HepG2 (cell line): ENCODE results near the gene CPNE2. TPM values are rescaled to one million over a fixed set of nuclear protein-coding genes. Genes with fewer than 3 reads are reported as not detected.

ENCODE experiments used
- HNF1B ChIP-seq: sonication (generic); formaldehyde crosslinking; IDR thresholded peaks from 2 replicates; pipeline ENCODE4 v1.5.1; 2020; ENCODE audit warnings: mild to moderate bottlenecking, moderate library complexity, missing genetic modification reagents
- IRX3 ChIP-seq: sonication (generic); formaldehyde crosslinking; IDR thresholded peaks from 2 replicates; pipeline ENCODE4 v1.8.1; 2023; ENCODE audit warnings: mild to moderate bottlenecking, low read depth, missing genetic modification reagents, borderline replicate concordance
- LCORL ChIP-seq, 2 experiments: fragments of 450-650 bp in 1 of 2; sonication (generic) in 1 of 2; formaldehyde crosslinking in 1 of 2; IDR thresholded peaks; 2 replicates each; pipeline versions ENCODE4 v1.5.0 to v1.6.1; 2017 to 2020; ENCODE audit warnings: antibody characterized with exemption in 1 of 2, missing genetic modification reagents in 1 of 2
- MBNL3 ChIP-seq: fragments of 250-450 bp; sonication (Bioruptor Pico); conservative IDR thresholded peaks from 2 replicates; pipeline ENCODE4 v1.8.0; 2022; ENCODE audit warnings: mild to moderate bottlenecking, inconsistent platforms
- PAXIP1 ChIP-seq: sonication (generic); formaldehyde crosslinking; conservative IDR thresholded peaks from 2 replicates; pipeline ENCODE4 v1.4.0; 2020; ENCODE audit warnings: mild to moderate bottlenecking, missing genetic modification reagents, moderate library complexity
- RXRA ChIP-seq: sonication (generic); formaldehyde crosslinking; IDR thresholded peaks from 2 replicates; pipeline ENCODE4 v1.5.1; 2020; ENCODE audit warnings: missing genetic modification reagents
- SP140L ChIP-seq: sonication (generic); formaldehyde crosslinking; IDR thresholded peaks from 2 replicates; pipeline ENCODE4 v1.4.0; 2020; ENCODE audit warnings: missing genetic modification reagents, borderline replicate concordance
- SRSF1 ChIP-seq: fragments of 200-400 bp; formaldehyde crosslinking; optimal IDR thresholded peaks from 2 replicates; pipeline ENCODE3; 2017; ENCODE audit warnings: mild to moderate bottlenecking, low read depth, low read length, moderate library complexity
- ZNF263 ChIP-seq: sonication (generic); formaldehyde crosslinking; IDR thresholded peaks from 2 replicates; pipeline ENCODE4 v1.4.0; 2020; ENCODE audit warnings: missing genetic modification reagents
- ZSCAN25 ChIP-seq: sonication (generic); formaldehyde crosslinking; IDR thresholded peaks from 2 replicates; pipeline ENCODE4 v1.8.0; 2022; ENCODE audit warnings: mild to moderate bottlenecking, missing genetic modification reagents
- polyA plus RNA-seq, 8 experiments: library from polyadenylated mRNA; depleted of rRNA in 3 of 8; stranded (reverse) in 7 of 8; unstranded in 1 of 8; fragments of >200 nt; fragmentation: Illumina TruSeq in 4 of 8; extraction: Trizol in 4 of 8; gene quantifications; 2 replicates each; pipeline versions ENCODE4 v1.2.1 to v1.2.3, GENCODE V29; 2011 to 2016; ENCODE audit warnings: low read depth in 4 of 8, missing spikeins in 1 of 8, mixed read lengths in 1 of 8; ENCODE audit not compliant: insufficient read depth in 1 of 8
- total RNA-seq, 5 experiments: library from RNA; depleted of rRNA; stranded (reverse); fragments of >200 nt; fragmentation: Illumina TruSeq; extraction: Trizol; gene quantifications; 2 replicates each; pipeline ENCODE4 v1.2.3, GENCODE V29; 2016; ENCODE audit warnings: low read depth in 1 of 5
- TF ChIP-seq, protein P1 (sequence below): sonication (generic); formaldehyde crosslinking; IDR thresholded peaks from 2 replicates; pipeline ENCODE4 v1.4.0; 2020; ENCODE audit warnings: missing genetic modification reagents, borderline replicate concordance
- TF ChIP-seq, protein P2 (sequence below): sonication (generic); formaldehyde crosslinking; IDR thresholded peaks from 2 replicates; pipeline ENCODE4; 2020; ENCODE audit warnings: missing genetic modification reagents, mild to moderate bottlenecking, borderline replicate concordance
- TF ChIP-seq, protein P3 (sequence below): sonication (generic); formaldehyde crosslinking; IDR thresholded peaks from 2 replicates; pipeline ENCODE4 v1.4.0; 2020; ENCODE audit warnings: mild to moderate bottlenecking, missing genetic modification reagents

CPNE2 gene
- total and polyA plus RNA-seq, 2 of the 13 experiments (the other 11 are each of a cell fraction or from before 2014, with no cell fraction given): 10.6 to 23.3 TPM

GRCh38 chr16:57045694-57046381 is 46.5 kb upstream of the CPNE2 start (continued):
- TF ChIP-seq SP140L (CRISPR knock-in tag): 0 out of 2 replicates have a peak, but pooled peaks have one; percentile 31
- 0 out of 2 replicates have a peak, but pooled peaks have one; percentile 48 for TF ChIP-seq ZSCAN25
- TF ChIP-seq MBNL3: no peak
- TF ChIP-seq HNF1B (CRISPR knock-in tag): peak; percentile 80
- TF ChIP-seq, protein P1, sequence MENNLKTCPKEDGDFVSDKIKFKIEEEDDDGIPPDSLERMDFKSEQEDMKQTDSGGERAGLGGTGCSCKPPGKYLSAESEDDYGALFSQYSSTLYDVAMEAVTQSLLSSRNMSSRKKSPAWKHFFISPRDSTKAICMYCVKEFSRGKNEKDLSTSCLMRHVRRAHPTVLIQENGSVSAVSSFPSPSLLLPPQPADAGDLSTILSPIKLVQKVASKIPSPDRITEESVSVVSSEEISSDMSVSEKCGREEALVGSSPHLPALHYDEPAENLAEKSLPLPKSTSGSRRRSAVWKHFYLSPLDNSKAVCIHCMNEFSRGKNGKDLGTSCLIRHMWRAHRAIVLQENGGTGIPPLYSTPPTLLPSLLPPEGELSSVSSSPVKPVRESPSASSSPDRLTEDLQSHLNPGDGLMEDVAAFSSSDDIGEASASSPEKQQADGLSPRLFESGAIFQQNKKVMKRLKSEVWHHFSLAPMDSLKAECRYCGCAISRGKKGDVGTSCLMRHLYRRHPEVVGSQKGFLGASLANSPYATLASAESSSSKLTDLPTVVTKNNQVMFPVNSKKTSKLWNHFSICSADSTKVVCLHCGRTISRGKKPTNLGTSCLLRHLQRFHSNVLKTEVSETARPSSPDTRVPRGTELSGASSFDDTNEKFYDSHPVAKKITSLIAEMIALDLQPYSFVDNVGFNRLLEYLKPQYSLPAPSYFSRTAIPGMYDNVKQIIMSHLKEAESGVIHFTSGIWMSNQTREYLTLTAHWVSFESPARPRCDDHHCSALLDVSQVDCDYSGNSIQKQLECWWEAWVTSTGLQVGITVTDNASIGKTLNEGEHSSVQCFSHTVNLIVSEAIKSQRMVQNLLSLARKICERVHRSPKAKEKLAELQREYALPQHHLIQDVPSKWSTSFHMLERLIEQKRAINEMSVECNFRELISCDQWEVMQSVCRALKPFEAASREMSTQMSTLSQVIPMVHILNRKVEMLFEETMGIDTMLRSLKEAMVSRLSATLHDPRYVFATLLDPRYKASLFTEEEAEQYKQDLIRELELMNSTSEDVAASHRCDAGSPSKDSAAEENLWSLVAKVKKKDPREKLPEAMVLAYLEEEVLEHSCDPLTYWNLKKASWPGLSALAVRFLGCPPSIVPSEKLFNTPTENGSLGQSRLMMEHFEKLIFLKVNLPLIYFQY (CRISPR knock-in tag): peak; percentile 29; the same call in 1 of the 2 replicates
- TF ChIP-seq PAXIP1 (CRISPR knock-in tag): 0 out of 2 replicates have a peak, but pooled peaks have one; percentile 36
- TF ChIP-seq SRSF1: peak; percentile 58
- no peak for TF ChIP-seq IRX3 (CRISPR knock-in tag)
- TF ChIP-seq ZNF263 (CRISPR knock-in tag): peak; percentile 22; the same call in 1 of the 2 replicates
- TF ChIP-seq, protein P2, sequence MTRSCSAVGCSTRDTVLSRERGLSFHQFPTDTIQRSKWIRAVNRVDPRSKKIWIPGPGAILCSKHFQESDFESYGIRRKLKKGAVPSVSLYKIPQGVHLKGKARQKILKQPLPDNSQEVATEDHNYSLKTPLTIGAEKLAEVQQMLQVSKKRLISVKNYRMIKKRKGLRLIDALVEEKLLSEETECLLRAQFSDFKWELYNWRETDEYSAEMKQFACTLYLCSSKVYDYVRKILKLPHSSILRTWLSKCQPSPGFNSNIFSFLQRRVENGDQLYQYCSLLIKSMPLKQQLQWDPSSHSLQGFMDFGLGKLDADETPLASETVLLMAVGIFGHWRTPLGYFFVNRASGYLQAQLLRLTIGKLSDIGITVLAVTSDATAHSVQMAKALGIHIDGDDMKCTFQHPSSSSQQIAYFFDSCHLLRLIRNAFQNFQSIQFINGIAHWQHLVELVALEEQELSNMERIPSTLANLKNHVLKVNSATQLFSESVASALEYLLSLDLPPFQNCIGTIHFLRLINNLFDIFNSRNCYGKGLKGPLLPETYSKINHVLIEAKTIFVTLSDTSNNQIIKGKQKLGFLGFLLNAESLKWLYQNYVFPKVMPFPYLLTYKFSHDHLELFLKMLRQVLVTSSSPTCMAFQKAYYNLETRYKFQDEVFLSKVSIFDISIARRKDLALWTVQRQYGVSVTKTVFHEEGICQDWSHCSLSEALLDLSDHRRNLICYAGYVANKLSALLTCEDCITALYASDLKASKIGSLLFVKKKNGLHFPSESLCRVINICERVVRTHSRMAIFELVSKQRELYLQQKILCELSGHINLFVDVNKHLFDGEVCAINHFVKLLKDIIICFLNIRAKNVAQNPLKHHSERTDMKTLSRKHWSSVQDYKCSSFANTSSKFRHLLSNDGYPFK (CRISPR knock-in tag): peak; percentile 49; the same call in 1 of the 2 replicates
- TF ChIP-seq, protein P3, sequence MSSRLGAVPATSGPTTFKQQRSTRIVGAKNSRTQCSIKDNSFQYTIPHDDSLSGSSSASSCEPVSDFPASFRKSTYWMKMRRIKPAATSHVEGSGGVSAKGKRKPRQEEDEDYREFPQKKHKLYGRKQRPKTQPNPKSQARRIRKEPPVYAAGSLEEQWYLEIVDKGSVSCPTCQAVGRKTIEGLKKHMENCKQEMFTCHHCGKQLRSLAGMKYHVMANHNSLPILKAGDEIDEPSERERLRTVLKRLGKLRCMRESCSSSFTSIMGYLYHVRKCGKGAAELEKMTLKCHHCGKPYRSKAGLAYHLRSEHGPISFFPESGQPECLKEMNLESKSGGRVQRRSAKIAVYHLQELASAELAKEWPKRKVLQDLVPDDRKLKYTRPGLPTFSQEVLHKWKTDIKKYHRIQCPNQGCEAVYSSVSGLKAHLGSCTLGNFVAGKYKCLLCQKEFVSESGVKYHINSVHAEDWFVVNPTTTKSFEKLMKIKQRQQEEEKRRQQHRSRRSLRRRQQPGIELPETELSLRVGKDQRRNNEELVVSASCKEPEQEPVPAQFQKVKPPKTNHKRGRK: no peak
- TF ChIP-seq RXRA (CRISPR knock-in tag): peak; percentile 46; the same call in 1 of the 2 replicates
- TF ChIP-seq LCORL (IDR thresholded peaks at IDR 0.05): no peak
- TF ChIP-seq LCORL (CRISPR knock-in tag; IDR thresholded peaks at IDR 0.05): peak; percentile 42; the same call in 1 of the 2 replicates
